ENCODE measurements around the gene HEATR5A. TPM values are rescaled to one million over a fixed set of nuclear protein-coding genes. Genes with fewer than 3 reads are reported as not detected.
A peak's percentile ranks its signal among the peaks of the same experiment; 100 is the strongest.

The HEATR5A gene
- total and polyA plus RNA-seq, 2 of the 13 experiments (the other 11 are each of a cell fraction or from before 2014, with no cell fraction given), result 36.4 to 105 TPM

- TF ChIP-seq ZNF30 (CRISPR knock-in tag; IDR thresholded peaks at IDR 0.05) (no peak), LBX2 (CRISPR knock-in tag; IDR thresholded peaks at IDR 0.05; ENCODE audit: borderline replicate concordance) (peak; percentile 88; the same call in 1 of the 2 replicates), FOXK2 (IDR thresholded peaks at IDR 0.05) (no peak; the same call in 1 of the 2 replicates), JARID2 (CRISPR knock-in tag; IDR thresholded peaks at IDR 0.05; ENCODE audit: insufficient replicate concordance) (peak; percentile 81), ZNF639 (CRISPR knock-in tag; conservative IDR thresholded peaks at IDR 0.05) (peak; percentile 82; the same call in 1 of the 2 replicates), ZNF607 (CRISPR knock-in tag; IDR thresholded peaks at IDR 0.05; ENCODE audit: borderline replicate concordance) (no peak), ZNF800 (CRISPR knock-in tag; IDR thresholded peaks at IDR 0.05) (no peak), ZNF629 (CRISPR knock-in tag; conservative IDR thresholded peaks at IDR 0.05) (peak; percentile 83), MED13 (CRISPR knock-in tag; IDR thresholded peaks at IDR 0.05) (peak; percentile 49; the same call in 1 of the 2 replicates), NFE2L2 (IDR thresholded peaks at IDR 0.05; ENCODE audit: low read length) (no peak; the same call in 1 of the 2 replicates)
- TF ChIP-seq, protein P1, sequence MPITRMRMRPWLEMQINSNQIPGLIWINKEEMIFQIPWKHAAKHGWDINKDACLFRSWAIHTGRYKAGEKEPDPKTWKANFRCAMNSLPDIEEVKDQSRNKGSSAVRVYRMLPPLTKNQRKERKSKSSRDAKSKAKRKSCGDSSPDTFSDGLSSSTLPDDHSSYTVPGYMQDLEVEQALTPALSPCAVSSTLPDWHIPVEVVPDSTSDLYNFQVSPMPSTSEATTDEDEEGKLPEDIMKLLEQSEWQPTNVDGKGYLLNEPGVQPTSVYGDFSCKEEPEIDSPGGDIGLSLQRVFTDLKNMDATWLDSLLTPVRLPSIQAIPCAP (CRISPR knock-in tag; IDR thresholded peaks at IDR 0.05; ENCODE audit: low read depth), result no peak
- TF ChIP-seq, protein P2, sequence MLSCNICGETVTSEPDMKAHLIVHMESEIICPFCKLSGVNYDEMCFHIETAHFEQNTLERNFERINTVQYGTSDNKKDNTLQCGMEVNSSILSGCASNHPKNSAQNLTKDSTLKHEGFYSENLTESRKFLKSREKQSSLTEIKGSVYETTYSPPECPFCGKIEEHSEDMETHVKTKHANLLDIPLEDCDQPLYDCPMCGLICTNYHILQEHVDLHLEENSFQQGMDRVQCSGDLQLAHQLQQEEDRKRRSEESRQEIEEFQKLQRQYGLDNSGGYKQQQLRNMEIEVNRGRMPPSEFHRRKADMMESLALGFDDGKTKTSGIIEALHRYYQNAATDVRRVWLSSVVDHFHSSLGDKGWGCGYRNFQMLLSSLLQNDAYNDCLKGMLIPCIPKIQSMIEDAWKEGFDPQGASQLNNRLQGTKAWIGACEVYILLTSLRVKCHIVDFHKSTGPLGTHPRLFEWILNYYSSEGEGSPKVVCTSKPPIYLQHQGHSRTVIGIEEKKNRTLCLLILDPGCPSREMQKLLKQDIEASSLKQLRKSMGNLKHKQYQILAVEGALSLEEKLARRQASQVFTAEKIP (CRISPR knock-in tag; IDR thresholded peaks at IDR 0.05; ENCODE audit: borderline replicate concordance), result no peak
- TF ChIP-seq, protein P3, sequence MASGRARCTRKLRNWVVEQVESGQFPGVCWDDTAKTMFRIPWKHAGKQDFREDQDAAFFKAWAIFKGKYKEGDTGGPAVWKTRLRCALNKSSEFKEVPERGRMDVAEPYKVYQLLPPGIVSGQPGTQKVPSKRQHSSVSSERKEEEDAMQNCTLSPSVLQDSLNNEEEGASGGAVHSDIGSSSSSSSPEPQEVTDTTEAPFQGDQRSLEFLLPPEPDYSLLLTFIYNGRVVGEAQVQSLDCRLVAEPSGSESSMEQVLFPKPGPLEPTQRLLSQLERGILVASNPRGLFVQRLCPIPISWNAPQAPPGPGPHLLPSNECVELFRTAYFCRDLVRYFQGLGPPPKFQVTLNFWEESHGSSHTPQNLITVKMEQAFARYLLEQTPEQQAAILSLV (CRISPR knock-in tag; IDR thresholded peaks at IDR 0.05; ENCODE audit: borderline replicate concordance), result peak; percentile 51; the same call in 1 of the 2 replicates
- TF ChIP-seq, protein P4, sequence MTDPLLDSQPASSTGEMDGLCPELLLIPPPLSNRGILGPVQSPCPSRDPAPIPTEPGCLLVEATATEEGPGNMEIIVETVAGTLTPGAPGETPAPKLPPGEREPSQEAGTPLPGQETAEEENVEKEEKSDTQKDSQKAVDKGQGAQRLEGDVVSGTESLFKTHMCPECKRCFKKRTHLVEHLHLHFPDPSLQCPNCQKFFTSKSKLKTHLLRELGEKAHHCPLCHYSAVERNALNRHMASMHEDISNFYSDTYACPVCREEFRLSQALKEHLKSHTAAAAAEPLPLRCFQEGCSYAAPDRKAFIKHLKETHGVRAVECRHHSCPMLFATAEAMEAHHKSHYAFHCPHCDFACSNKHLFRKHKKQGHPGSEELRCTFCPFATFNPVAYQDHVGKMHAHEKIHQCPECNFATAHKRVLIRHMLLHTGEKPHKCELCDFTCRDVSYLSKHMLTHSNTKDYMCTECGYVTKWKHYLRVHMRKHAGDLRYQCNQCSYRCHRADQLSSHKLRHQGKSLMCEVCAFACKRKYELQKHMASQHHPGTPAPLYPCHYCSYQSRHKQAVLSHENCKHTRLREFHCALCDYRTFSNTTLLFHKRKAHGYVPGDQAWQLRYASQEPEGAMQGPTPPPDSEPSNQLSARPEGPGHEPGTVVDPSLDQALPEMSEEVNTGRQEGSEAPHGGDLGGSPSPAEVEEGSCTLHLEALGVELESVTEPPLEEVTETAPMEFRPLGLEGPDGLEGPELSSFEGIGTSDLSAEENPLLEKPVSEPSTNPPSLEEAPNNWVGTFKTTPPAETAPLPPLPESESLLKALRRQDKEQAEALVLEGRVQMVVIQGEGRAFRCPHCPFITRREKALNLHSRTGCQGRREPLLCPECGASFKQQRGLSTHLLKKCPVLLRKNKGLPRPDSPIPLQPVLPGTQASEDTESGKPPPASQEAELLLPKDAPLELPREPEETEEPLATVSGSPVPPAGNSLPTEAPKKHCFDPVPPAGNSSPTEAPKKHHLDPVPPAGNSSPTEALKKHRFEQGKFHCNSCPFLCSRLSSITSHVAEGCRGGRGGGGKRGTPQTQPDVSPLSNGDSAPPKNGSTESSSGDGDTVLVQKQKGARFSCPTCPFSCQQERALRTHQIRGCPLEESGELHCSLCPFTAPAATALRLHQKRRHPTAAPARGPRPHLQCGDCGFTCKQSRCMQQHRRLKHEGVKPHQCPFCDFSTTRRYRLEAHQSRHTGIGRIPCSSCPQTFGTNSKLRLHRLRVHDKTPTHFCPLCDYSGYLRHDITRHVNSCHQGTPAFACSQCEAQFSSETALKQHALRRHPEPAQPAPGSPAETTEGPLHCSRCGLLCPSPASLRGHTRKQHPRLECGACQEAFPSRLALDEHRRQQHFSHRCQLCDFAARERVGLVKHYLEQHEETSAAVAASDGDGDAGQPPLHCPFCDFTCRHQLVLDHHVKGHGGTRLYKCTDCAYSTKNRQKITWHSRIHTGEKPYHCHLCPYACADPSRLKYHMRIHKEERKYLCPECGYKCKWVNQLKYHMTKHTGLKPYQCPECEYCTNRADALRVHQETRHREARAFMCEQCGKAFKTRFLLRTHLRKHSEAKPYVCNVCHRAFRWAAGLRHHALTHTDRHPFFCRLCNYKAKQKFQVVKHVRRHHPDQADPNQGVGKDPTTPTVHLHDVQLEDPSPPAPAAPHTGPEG (CRISPR knock-in tag; IDR thresholded peaks at IDR 0.05), result no peak
Observed at GRCh38 chr14:31265701-31266398, 154.5 kb downstream of the HEATR5A start (continued).
